K562 (cell line): ENCODE data around the gene SLC24A3.

Source experiments
- TAF9B ChIP-seq: fragments of 450-650 bp; IDR thresholded peaks from 2 replicates; pipeline ENCODE4 v1.6.1; 2018; ENCODE audit warnings: mild to moderate bottlenecking; ENCODE audit not compliant: partially characterized antibody
- YY1 ChIP-seq, 3 experiments: IDR thresholded peaks; 2 replicates each; pipeline ENCODE4 v1.6.1; 2011; ENCODE audit warnings: low read length in 2 of 3, mild to moderate bottlenecking in 2 of 3, moderate library complexity in 2 of 3, borderline replicate concordance in 1 of 3, control low read depth in 1 of 3, low read depth in 1 of 3; ENCODE audit not compliant: insufficient read depth in 3 of 3, insufficient replicate concordance in 2 of 3, control insufficient read depth in 1 of 3, insufficient read length in 1 of 3; ENCODE audit errors: extremely low read depth in 1 of 3
- ZNF217 ChIP-seq: sonication (generic); formaldehyde crosslinking; IDR thresholded peaks from 2 replicates; pipeline ENCODE4 v1.8.0; 2022; ENCODE audit warnings: mild to moderate bottlenecking, missing genetic modification reagents
- TF ChIP-seq, protein P1 (sequence below), 3 experiments: IDR thresholded peaks in 2 of 3; conservative IDR thresholded peaks in 1 of 3; 2 replicates each; pipeline ENCODE4 v1.5.1; 2011 to 2012; ENCODE audit warnings: low read length in 3 of 3, mild to moderate bottlenecking in 3 of 3, control low read depth in 2 of 3, improper control_type of control experiment in 1 of 3, inconsistent platforms in 1 of 3, low read depth in 1 of 3, mixed read lengths in 1 of 3, moderate library complexity in 1 of 3; ENCODE audit not compliant: insufficient read depth in 2 of 3
- TF ChIP-seq, protein P2 (sequence below): sonication (generic); formaldehyde crosslinking; IDR thresholded peaks from 2 replicates; pipeline ENCODE4 v1.8.0; 2022; ENCODE audit warnings: mild to moderate bottlenecking, missing genetic modification reagents
- TF ChIP-seq, protein P3 (sequence below): sonication (generic); formaldehyde crosslinking; IDR thresholded peaks from 2 replicates; pipeline ENCODE4 v1.8.1; 2023; ENCODE audit warnings: mild to moderate bottlenecking, missing genetic modification reagents
- TF ChIP-seq, protein P4 (sequence below): sonication (generic); formaldehyde crosslinking; IDR thresholded peaks from 2 replicates; pipeline ENCODE4 v1.5.0; 2020; ENCODE audit warnings: missing genetic modification reagents

DNA sequence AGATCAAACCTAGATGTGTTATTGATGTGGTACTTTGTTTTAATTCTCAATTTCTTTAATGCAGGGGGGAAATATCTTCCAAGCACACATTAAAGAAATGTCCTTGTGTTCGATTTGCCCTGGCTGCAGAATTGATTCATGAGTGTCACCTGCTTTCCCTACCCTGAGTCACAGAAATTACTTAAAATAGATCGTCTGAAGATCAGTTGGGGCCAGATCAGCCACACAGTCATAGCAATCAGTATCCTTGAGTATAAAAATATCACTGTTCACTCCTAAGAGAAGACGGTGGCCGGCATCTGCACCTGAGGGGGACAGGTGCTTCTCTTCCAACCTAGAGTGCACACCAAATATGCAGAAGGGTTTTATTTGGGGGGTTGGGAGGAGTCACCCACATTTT lies 430.4 kb downstream of the SLC24A3 start:
- TF ChIP-seq, protein P1, sequence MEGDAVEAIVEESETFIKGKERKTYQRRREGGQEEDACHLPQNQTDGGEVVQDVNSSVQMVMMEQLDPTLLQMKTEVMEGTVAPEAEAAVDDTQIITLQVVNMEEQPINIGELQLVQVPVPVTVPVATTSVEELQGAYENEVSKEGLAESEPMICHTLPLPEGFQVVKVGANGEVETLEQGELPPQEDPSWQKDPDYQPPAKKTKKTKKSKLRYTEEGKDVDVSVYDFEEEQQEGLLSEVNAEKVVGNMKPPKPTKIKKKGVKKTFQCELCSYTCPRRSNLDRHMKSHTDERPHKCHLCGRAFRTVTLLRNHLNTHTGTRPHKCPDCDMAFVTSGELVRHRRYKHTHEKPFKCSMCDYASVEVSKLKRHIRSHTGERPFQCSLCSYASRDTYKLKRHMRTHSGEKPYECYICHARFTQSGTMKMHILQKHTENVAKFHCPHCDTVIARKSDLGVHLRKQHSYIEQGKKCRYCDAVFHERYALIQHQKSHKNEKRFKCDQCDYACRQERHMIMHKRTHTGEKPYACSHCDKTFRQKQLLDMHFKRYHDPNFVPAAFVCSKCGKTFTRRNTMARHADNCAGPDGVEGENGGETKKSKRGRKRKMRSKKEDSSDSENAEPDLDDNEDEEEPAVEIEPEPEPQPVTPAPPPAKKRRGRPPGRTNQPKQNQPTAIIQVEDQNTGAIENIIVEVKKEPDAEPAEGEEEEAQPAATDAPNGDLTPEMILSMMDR (IDR thresholded peaks at IDR 0.05 in 2 of 3, conservative IDR thresholded peaks at IDR 0.05 in 1 of 3; ENCODE audit: insufficient read depth in 2 of 3, low read depth in 1 of 3, low read length in 3 of 3) = no peak
- TF ChIP-seq, protein P2, sequence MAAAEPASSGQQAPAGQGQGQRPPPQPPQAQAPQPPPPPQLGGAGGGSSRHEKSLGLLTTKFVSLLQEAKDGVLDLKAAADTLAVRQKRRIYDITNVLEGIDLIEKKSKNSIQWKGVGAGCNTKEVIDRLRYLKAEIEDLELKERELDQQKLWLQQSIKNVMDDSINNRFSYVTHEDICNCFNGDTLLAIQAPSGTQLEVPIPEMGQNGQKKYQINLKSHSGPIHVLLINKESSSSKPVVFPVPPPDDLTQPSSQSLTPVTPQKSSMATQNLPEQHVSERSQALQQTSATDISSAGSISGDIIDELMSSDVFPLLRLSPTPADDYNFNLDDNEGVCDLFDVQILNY (CRISPR knock-in tag) = no peak
- TF ChIP-seq YY1 (IDR thresholded peaks at IDR 0.05; ENCODE audit: borderline replicate concordance in 1 of 3, control insufficient read depth in 1 of 3, extremely low read depth in 1 of 3, insufficient read depth in 3 of 3, insufficient read length in 1 of 3, insufficient replicate concordance in 2 of 3, low read depth in 1 of 3, low read length in 2 of 3) = no peak
- no peak for TF ChIP-seq ZNF217 (CRISPR knock-in tag)
- TF ChIP-seq TAF9B = no peak
- TF ChIP-seq, protein P3, sequence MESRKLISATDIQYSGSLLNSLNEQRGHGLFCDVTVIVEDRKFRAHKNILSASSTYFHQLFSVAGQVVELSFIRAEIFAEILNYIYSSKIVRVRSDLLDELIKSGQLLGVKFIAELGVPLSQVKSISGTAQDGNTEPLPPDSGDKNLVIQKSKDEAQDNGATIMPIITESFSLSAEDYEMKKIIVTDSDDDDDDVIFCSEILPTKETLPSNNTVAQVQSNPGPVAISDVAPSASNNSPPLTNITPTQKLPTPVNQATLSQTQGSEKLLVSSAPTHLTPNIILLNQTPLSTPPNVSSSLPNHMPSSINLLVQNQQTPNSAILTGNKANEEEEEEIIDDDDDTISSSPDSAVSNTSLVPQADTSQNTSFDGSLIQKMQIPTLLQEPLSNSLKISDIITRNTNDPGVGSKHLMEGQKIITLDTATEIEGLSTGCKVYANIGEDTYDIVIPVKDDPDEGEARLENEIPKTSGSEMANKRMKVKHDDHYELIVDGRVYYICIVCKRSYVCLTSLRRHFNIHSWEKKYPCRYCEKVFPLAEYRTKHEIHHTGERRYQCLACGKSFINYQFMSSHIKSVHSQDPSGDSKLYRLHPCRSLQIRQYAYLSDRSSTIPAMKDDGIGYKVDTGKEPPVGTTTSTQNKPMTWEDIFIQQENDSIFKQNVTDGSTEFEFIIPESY (CRISPR knock-in tag) = no peak
- TF ChIP-seq, protein P4, sequence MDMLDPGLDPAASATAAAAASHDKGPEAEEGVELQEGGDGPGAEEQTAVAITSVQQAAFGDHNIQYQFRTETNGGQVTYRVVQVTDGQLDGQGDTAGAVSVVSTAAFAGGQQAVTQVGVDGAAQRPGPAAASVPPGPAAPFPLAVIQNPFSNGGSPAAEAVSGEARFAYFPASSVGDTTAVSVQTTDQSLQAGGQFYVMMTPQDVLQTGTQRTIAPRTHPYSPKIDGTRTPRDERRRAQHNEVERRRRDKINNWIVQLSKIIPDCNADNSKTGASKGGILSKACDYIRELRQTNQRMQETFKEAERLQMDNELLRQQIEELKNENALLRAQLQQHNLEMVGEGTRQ (CRISPR knock-in tag) = no peak
